K562 (cell line): ENCODE data around the gene ABCC11. TPM values are rescaled to one million over a fixed set of nuclear protein-coding genes. Genes with fewer than 3 reads are reported as not detected.

Experiments
- ATAC-seq: fragments of 200-7000 bp; cut with Tn5 transposase; 3 replicates; pipeline ENCODE4 v1.9.1; 2020; ENCODE audit warnings: moderate library complexity
- BruUV-seq: library from RNA; stranded (reverse); fragments of 400-500 nt; replicated peaks from 2 replicates; lab custom pipeline; 2021; lab: Mats Ljungman, UMichigan
- CTCF ChIA-PET: fragments of 300-600 bp; formaldehyde crosslinking; extraction: SDS; loops from one replicate; lab custom pipeline; 2021; ENCODE audit warnings: low intra/inter-chr PET ratio; lab: Yijun Ruan, JAX
- POLR2A ChIA-PET: fragments of 300-600, 350-650 bp; sonication (Branson Sonifier 250); formaldehyde crosslinking; extraction: SDS; loops from one replicate; lab custom pipeline; 2021; ENCODE audit warnings: antibody characterized with exemption, inconsistent platforms; lab: Yijun Ruan, JAX
- DNase-seq, 4 experiments: peaks; one replicate each; pipeline versions ENCODE4 v3.0.0 to v3.0.0-alpha.2; 2011 to 2018; ENCODE audit warnings: low spot score in 3 of 4, mixed read lengths in 3 of 4; ENCODE audit errors: extremely low read depth in 1 of 4
- FAIRE-seq: peaks from 2 replicates; lab custom pipeline; 2011; peaks lifted over from hg19 to GRCh38; lab: Jason Lieb, UNC
- H2AFZ ChIP-seq: 2 replicates; pipeline ENCODE4 v1.6.0; 2011; ENCODE audit warnings: low read depth, low read length, control low read depth, inconsistent platforms
- H3K27ac ChIP-seq: fragments of 200-600 bp; 3 replicates; pipeline ENCODE4 v1.8.0; 2011; ENCODE audit warnings: low read depth, mild to moderate bottlenecking, control low read depth, inconsistent platforms, low read length, moderate library complexity, mixed read lengths; ENCODE audit errors: extremely low read depth
- H3K27me3 ChIP-seq, 2 experiments: fragments of 300-600 bp in 1 of 2; 2 replicates in 1 of 2; 3 replicates in 1 of 2; pipeline versions ENCODE4 v1.6.0 to v1.8.0; 2011; ENCODE audit warnings: inconsistent platforms in 2 of 2, low read length in 2 of 2, mild to moderate bottlenecking in 1 of 2, mixed read lengths in 1 of 2, moderate library complexity in 1 of 2; ENCODE audit not compliant: control insufficient read depth in 2 of 2, insufficient read depth in 2 of 2
- H3K36me3 ChIP-seq: fragments of 300-600 bp; 3 replicates; pipeline ENCODE4 v1.8.0; 2011; ENCODE audit warnings: mild to moderate bottlenecking, low read length, inconsistent platforms; ENCODE audit not compliant: control insufficient read depth, insufficient read depth
- H3K4me1 ChIP-seq, 2 experiments: fragments of 200-600 bp in 1 of 2; replicated peaks in 1 of 2; 2 replicates in 1 of 2; 3 replicates in 1 of 2; pipeline versions ENCODE4 v1.5.1 to v1.8.0; 2011; ENCODE audit warnings: inconsistent platforms in 2 of 2, low read length in 2 of 2, mild to moderate bottlenecking in 1 of 2, mixed read lengths in 1 of 2, moderate library complexity in 1 of 2; ENCODE audit not compliant: control insufficient read depth in 2 of 2, insufficient read depth in 2 of 2
- H3K4me2 ChIP-seq: 2 replicates; pipeline ENCODE4 v1.6.1; 2011; ENCODE audit warnings: low read length, control low read depth, inconsistent platforms, mixed read lengths; ENCODE audit not compliant: insufficient read depth
- H3K4me3 ChIP-seq: fragments of 200-600 bp; sonication (generic), shearing (Covaris generic); 2 replicates; pipeline ENCODE4 v1.5.1; 2016; ENCODE audit warnings: control low read depth, inconsistent platforms
- H3K79me2 ChIP-seq: fragments of 200-600 bp; 3 replicates; pipeline ENCODE4 v1.8.0; 2011; ENCODE audit warnings: low read length, inconsistent platforms; ENCODE audit not compliant: control insufficient read depth, insufficient read depth
- H3K9ac ChIP-seq, 2 experiments: 2 replicates each; pipeline versions ENCODE4 v1.6.0 to v1.6.1; 2011; ENCODE audit warnings: low read depth in 2 of 2, low read length in 2 of 2, control low read depth in 1 of 2, inconsistent platforms in 1 of 2, mild to moderate bottlenecking in 1 of 2, mixed read lengths in 1 of 2; ENCODE audit not compliant: insufficient read depth in 1 of 2
- H3K9me1 ChIP-seq: one replicate; pipeline ENCODE4 v1.6.0; 2011; ENCODE audit warnings: inconsistent platforms, mild to moderate bottlenecking, low read length, moderate library complexity; ENCODE audit not compliant: control insufficient read depth, insufficient read depth
- H3K9me3 ChIP-seq: replicated peaks from 2 replicates; pipeline ENCODE4 v1.5.1; 2011; ENCODE audit warnings: low read depth, low read length, inconsistent platforms; ENCODE audit not compliant: control insufficient read depth, insufficient read depth
- H4K20me1 ChIP-seq: replicated peaks from 2 replicates; pipeline ENCODE4 v1.6.1; 2011; ENCODE audit warnings: low read length, inconsistent platforms, mixed read lengths; ENCODE audit not compliant: control insufficient read depth, insufficient read depth
- CCNT2 ChIP-seq: IDR thresholded peaks from 2 replicates; pipeline ENCODE4 v1.6.1; 2011; ENCODE audit warnings: borderline replicate concordance, low read depth, mild to moderate bottlenecking, moderate library complexity, mixed read lengths, low read length; ENCODE audit not compliant: insufficient read length; ENCODE audit errors: extremely low read depth
- DDX20 ChIP-seq: fragments of 450-650 bp; IDR thresholded peaks from 2 replicates; pipeline ENCODE4 v1.6.1; 2016; ENCODE audit warnings: missing genetic modification characterization, low read depth, mild to moderate bottlenecking, missing compliant biosample characterization, moderate library complexity
- FUS ChIP-seq: fragments of 200-400 bp; formaldehyde crosslinking; optimal IDR thresholded peaks from 2 replicates; pipeline ENCODE3; 2017; ENCODE audit warnings: low read depth, low read length
- HMG20B ChIP-seq: fragments of 250-450 bp; sonication (Bioruptor Pico); IDR thresholded peaks from 2 replicates; pipeline ENCODE4 v1.5.0; 2021; ENCODE audit warnings: mild to moderate bottlenecking
- IRF2 ChIP-seq: sonication (generic); formaldehyde crosslinking; IDR thresholded peaks from 2 replicates; pipeline ENCODE4 v1.8.1; 2022; ENCODE audit warnings: mild to moderate bottlenecking, missing genetic modification reagents
- MBD2 ChIP-seq: sonication (generic); IDR thresholded peaks from 2 replicates; pipeline ENCODE4 v1.6.1; 2016; ENCODE audit warnings: low read depth, borderline replicate concordance
- RBM25 ChIP-seq: fragments of 200-400 bp; formaldehyde crosslinking; IDR thresholded peaks from 2 replicates; pipeline ENCODE4 v1.6.1; 2018; ENCODE audit warnings: low read length, low read depth, moderate library complexity; ENCODE audit not compliant: severe bottlenecking
- SRSF1 ChIP-seq: fragments of 200-400 bp; formaldehyde crosslinking; IDR thresholded peaks from 2 replicates; pipeline ENCODE4 v1.6.1; 2017; ENCODE audit warnings: mild to moderate bottlenecking, low read depth, low read length, moderate library complexity
- ZNF507 ChIP-seq: conservative IDR thresholded peaks from 2 replicates; pipeline ENCODE4 v1.6.1; 2017; ENCODE audit warnings: missing genetic modification characterization, missing compliant biosample characterization
- WGBS: fragments of 100-300 bp; shearing (Covaris generic); methylation state at CpG from one replicate; pipeline ENCODE4 v1.1.6; 2016; ENCODE audit warnings: low coverage, mixed read lengths; ENCODE audit not compliant: insufficient coverage; ENCODE audit errors: missing lambda C conversion rate; 5-methylcytosine and 5-hydroxymethylcytosine counted together
- in situ Hi-C: fragments of 300-500 bp; cut with MboI; formaldehyde crosslinking; loops from 4 replicates; pipeline ENCODE4 v1.15.0; 2018; ENCODE audit warnings: inconsistent platforms, mixed read lengths
- intact Hi-C: fragments of 100-400 bp; cut with micrococcal nuclease; formaldehyde crosslinking; loops from 2 replicates; pipeline ENCODE4 v1.14.2; 2022
- polyA plus RNA-seq, 8 experiments: library from polyadenylated mRNA; depleted of rRNA in 4 of 8; stranded (reverse) in 5 of 8; unstranded in 3 of 8; fragments of >200 nt; fragmentation: Nextera tagmentation in 2 of 8; fragmentation: Illumina TruSeq in 1 of 8; extraction: Ambion mirVana in 2 of 8; extraction: Trizol in 1 of 8; gene quantifications; 2 replicates each; pipeline versions ENCODE4 v1.2.1 to v1.2.3, GENCODE V29; 2011 to 2014; ENCODE audit warnings: inconsistent platforms in 1 of 8, missing spikeins in 1 of 8
- total RNA-seq, 7 experiments: library from RNA; depleted of rRNA in 6 of 7; stranded (reverse); fragments of >200 nt in 6 of 7; fragmentation: Illumina TruSeq in 2 of 7; extraction: Trizol in 2 of 7; gene quantifications; 2 replicates each; pipeline versions ENCODE4 v1.2.1 to v1.2.3, GENCODE V29; 2011 to 2021; ENCODE audit warnings: low replicate concordance in 1 of 7
- TF ChIP-seq, protein P1 (sequence below): fragments of 450-650 bp; IDR thresholded peaks from one replicate; pipeline ENCODE4 v1.6.1; 2018; ENCODE audit warnings: mild to moderate bottlenecking, moderate library complexity; ENCODE audit not compliant: partially characterized antibody
- TF ChIP-seq, protein P2 (sequence below): fragments of 450-650 bp; IDR thresholded peaks from 2 replicates; pipeline ENCODE4 v1.6.1; 2017; ENCODE audit warnings: mild to moderate bottlenecking, moderate library complexity
- TF ChIP-seq, protein P3 (sequence below): sonication (generic); formaldehyde crosslinking; IDR thresholded peaks from 2 replicates; pipeline ENCODE4 v1.9.0; 2022; ENCODE audit warnings: mild to moderate bottlenecking, missing genetic modification reagents
- TF ChIP-seq, protein P4 (sequence below): fragments of 200-800 bp; sonication (Bioruptor generic); IDR thresholded peaks from 2 replicates; pipeline ENCODE4 v1.6.1; 2017; ENCODE audit warnings: missing genetic modification characterization, missing compliant biosample characterization
- TF ChIP-seq, protein P5 (sequence below): fragments of 250-450 bp; sonication (Bioruptor Pico); IDR thresholded peaks from 2 replicates; pipeline ENCODE4 v1.9.0; 2021; ENCODE audit warnings: mild to moderate bottlenecking, inconsistent platforms
- TF ChIP-seq, protein P6 (sequence below): fragments of 450-650 bp; IDR thresholded peaks from 2 replicates; pipeline ENCODE4 v1.6.1; 2016; ENCODE audit warnings: low read depth, mild to moderate bottlenecking, moderate library complexity

ABCC11 gene
- total and polyA plus RNA-seq, 9 of the 15 experiments (the other 6 are each of a cell fraction or from before 2014, with no cell fraction given), result 0.04 to 0.14 (median 0.04) TPM; not detected in 6

DNA sequence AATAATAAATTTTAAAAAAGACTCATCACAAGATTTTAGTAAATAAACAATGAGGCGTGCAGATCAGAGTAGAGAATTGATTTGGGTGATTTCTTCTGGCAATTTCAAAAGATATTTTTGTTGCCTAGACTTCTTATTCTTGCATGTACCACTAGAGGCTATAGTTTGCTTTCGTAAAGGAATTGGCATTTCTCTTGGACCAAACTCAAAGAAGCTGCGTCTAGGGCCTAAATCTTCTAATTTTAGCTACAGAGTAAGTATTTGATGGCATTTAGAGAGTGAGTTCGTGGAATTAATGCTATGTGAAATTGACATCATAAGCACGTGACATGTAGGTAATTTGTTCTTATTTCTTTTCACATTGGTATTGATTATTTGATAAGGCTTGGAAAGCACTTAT, 24.4 kb upstream of the ABCC11 start:
- POLR2A ChIA-PET, result interaction anchor here (1.0 kb wide), 1 partner anchor 13 kb away, joined by 4 read pairs; no protein-coding TSS in a partner anchor
- no peak overlapping the region for H3K27ac ChIP-seq
- H3K4me3 ChIP-seq, result no peak overlapping the region
- peaks cover 50% of the 10 kb centered on the region; the same call in 1 of the 3 replicates for H3K36me3 ChIP-seq
- no peaks in the 10 kb centered on the region for H4K20me1 ChIP-seq
- H3K9me1 ChIP-seq, result no peaks in the 10 kb centered on the region
- H3K4me2 ChIP-seq, result no peak overlapping the region
- no peaks in the 10 kb centered on the region for H3K4me1 ChIP-seq
- no TSS peak for BruUV-seq
- CTCF ChIA-PET, result no interaction called here
- H3K9ac ChIP-seq, result no peak overlapping the region
- no peaks in the 10 kb centered on the region for H3K27me3 ChIP-seq
- ATAC-seq (no peak), DNase-seq (no peak), FAIRE-seq (no peak)
- TF ChIP-seq FUS, result no peak
- TF ChIP-seq, protein P1, sequence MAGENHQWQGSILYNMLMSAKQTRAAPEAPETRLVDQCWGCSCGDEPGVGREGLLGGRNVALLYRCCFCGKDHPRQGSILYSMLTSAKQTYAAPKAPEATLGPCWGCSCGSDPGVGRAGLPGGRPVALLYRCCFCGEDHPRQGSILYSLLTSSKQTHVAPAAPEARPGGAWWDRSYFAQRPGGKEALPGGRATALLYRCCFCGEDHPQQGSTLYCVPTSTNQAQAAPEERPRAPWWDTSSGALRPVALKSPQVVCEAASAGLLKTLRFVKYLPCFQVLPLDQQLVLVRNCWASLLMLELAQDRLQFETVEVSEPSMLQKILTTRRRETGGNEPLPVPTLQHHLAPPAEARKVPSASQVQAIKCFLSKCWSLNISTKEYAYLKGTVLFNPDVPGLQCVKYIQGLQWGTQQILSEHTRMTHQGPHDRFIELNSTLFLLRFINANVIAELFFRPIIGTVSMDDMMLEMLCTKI, result no peak
- no peak for TF ChIP-seq CCNT2
- TF ChIP-seq, protein P2, sequence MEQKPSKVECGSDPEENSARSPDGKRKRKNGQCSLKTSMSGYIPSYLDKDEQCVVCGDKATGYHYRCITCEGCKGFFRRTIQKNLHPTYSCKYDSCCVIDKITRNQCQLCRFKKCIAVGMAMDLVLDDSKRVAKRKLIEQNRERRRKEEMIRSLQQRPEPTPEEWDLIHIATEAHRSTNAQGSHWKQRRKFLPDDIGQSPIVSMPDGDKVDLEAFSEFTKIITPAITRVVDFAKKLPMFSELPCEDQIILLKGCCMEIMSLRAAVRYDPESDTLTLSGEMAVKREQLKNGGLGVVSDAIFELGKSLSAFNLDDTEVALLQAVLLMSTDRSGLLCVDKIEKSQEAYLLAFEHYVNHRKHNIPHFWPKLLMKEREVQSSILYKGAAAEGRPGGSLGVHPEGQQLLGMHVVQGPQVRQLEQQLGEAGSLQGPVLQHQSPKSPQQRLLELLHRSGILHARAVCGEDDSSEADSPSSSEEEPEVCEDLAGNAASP, result no peak
- no peak for TF ChIP-seq HMG20B (CRISPR knock-in tag)
- TF ChIP-seq, protein P3, sequence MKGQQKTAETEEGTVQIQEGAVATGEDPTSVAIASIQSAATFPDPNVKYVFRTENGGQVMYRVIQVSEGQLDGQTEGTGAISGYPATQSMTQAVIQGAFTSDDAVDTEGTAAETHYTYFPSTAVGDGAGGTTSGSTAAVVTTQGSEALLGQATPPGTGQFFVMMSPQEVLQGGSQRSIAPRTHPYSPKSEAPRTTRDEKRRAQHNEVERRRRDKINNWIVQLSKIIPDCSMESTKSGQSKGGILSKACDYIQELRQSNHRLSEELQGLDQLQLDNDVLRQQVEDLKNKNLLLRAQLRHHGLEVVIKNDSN (CRISPR knock-in tag), result no peak
- TF ChIP-seq RBM25, result no peak
- TF ChIP-seq IRF2 (CRISPR knock-in tag), result no peak
- no peak for TF ChIP-seq DDX20 (tag)
- TF ChIP-seq, protein P4, sequence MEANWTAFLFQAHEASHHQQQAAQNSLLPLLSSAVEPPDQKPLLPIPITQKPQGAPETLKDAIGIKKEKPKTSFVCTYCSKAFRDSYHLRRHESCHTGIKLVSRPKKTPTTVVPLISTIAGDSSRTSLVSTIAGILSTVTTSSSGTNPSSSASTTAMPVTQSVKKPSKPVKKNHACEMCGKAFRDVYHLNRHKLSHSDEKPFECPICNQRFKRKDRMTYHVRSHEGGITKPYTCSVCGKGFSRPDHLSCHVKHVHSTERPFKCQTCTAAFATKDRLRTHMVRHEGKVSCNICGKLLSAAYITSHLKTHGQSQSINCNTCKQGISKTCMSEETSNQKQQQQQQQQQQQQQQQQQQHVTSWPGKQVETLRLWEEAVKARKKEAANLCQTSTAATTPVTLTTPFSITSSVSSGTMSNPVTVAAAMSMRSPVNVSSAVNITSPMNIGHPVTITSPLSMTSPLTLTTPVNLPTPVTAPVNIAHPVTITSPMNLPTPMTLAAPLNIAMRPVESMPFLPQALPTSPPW (CRISPR knock-in tag), result no peak
- TF ChIP-seq ZNF507 (tag), result no peak
- TF ChIP-seq, protein P5, sequence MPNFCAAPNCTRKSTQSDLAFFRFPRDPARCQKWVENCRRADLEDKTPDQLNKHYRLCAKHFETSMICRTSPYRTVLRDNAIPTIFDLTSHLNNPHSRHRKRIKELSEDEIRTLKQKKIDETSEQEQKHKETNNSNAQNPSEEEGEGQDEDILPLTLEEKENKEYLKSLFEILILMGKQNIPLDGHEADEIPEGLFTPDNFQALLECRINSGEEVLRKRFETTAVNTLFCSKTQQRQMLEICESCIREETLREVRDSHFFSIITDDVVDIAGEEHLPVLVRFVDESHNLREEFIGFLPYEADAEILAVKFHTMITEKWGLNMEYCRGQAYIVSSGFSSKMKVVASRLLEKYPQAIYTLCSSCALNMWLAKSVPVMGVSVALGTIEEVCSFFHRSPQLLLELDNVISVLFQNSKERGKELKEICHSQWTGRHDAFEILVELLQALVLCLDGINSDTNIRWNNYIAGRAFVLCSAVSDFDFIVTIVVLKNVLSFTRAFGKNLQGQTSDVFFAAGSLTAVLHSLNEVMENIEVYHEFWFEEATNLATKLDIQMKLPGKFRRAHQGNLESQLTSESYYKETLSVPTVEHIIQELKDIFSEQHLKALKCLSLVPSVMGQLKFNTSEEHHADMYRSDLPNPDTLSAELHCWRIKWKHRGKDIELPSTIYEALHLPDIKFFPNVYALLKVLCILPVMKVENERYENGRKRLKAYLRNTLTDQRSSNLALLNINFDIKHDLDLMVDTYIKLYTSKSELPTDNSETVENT (CRISPR knock-in tag), result no peak
- no peak for TF ChIP-seq MBD2
- TF ChIP-seq SRSF1, result no peak
- TF ChIP-seq, protein P6, sequence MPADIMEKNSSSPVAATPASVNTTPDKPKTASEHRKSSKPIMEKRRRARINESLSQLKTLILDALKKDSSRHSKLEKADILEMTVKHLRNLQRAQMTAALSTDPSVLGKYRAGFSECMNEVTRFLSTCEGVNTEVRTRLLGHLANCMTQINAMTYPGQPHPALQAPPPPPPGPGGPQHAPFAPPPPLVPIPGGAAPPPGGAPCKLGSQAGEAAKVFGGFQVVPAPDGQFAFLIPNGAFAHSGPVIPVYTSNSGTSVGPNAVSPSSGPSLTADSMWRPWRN, result no peak
- 95% methylated on average over 5 of the region's 5 CpGs for WGBS
- in situ Hi-C loops (no loop called here), intact Hi-C loops (no loop called here)
- H2AFZ ChIP-seq, result no peak overlapping the region
- no peaks in the 10 kb centered on the region for H3K79me2 ChIP-seq
- H3K9me3 ChIP-seq, result no peaks in the 10 kb centered on the region
